Ectodermal cell (in vitro differentiated cells): ENCODE data around the gene KCNQ5.

ENCODE experiments used
- H3K27ac ChIP-seq: 2 replicates; pipeline ENCODE4 v1.7.0; 2013; ENCODE audit warnings: mild to moderate bottlenecking, low read depth, low read length; ENCODE audit not compliant: insufficient read depth, poor library complexity, severe bottlenecking
- H3K27me3 ChIP-seq: 2 replicates; pipeline ENCODE4 v1.7.0; 2013; ENCODE audit warnings: mild to moderate bottlenecking, low read length; ENCODE audit not compliant: insufficient read depth, control insufficient read depth, poor library complexity, severe bottlenecking
- H3K36me3 ChIP-seq: one replicate; pipeline ENCODE4 v1.7.0; 2013; ENCODE audit warnings: low read length; ENCODE audit not compliant: control insufficient read depth, insufficient read depth
- H3K4me1 ChIP-seq: one replicate; pipeline ENCODE4 v1.7.0; 2013; ENCODE audit warnings: low read length; ENCODE audit not compliant: control insufficient read depth, insufficient read depth
- H3K4me3 ChIP-seq: 2 replicates; pipeline ENCODE4 v1.7.0; 2013; ENCODE audit warnings: low read depth, low read length, control low read depth; ENCODE audit not compliant: insufficient read depth
- H3K9me3 ChIP-seq: 2 replicates; pipeline ENCODE4 v1.7.0; 2013; ENCODE audit warnings: mild to moderate bottlenecking, low read length, moderate library complexity; ENCODE audit not compliant: control insufficient read depth
- WGBS, 2 experiments: methylation state at CpG; one replicate each; pipeline ENCODE4 v1.1.7; 2013; ENCODE audit warnings: missing lambda C conversion rate in 2 of 2; 5-methylcytosine and 5-hydroxymethylcytosine counted together

KCNQ5 gene

DNA sequence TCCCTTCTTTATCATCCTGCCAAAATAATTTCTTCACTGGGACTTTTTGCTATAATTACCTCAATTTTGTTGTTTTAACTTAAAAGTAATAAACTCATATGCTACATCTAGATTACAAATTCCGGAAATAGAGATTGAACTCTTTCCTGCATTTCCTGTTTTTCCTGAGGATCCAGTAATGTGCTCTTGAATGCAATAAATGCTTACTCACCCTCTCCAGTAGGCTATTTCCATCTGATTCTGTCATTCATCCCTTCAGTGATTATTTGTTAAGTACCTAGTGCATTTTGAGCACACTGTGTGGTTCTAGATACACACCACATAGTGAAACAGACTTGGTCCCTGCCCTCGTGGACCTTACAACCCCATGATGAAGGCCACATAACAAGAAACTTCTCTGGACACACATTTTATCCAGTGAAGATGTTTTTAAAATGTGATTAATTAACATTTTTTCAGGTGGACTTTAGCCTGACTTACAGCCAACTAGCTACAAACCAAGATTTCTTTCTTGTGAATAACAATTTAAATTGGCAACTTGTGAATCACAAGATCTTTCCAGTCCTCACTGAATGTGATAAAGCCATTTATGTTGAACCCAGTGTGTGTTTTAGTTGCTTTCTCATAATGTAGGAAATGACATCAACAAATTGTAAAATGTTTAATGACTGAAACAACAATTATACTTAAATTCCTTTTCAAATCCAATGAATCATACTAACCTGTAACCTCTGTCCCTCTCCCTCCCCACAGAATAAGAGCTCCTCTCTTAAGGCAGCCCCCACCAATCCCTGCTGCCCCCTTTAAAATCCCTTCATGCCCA, 331.2 kb downstream of the KCNQ5 start:
- no peaks in the 10 kb centered on the region for H3K9me3 ChIP-seq
- no peak overlapping the region for H3K4me3 ChIP-seq
- H3K27me3 ChIP-seq, result no peaks in the 10 kb centered on the region
- no peaks in the 10 kb centered on the region for H3K36me3 ChIP-seq
- no peak overlapping the region for H3K27ac ChIP-seq
- 86 to 100% methylated on average over 2 of the region's 2 CpGs for WGBS, 2 experiments
- no peaks in the 10 kb centered on the region for H3K4me1 ChIP-seq

GRCh38 chr6:72953971-72954381, 332.1 kb downstream of the KCNQ5 start:
- 95 to 97% methylated on average over 3 of the region's 3 CpGs for WGBS, 2 experiments
- Histone ChIP-seq H3K27me3 (no peaks in the 10 kb centered on the region), H3K27ac (no peak overlapping the region), H3K4me1 (no peaks in the 10 kb centered on the region), H3K4me3 (no peak overlapping the region), H3K9me3 (no peaks in the 10 kb centered on the region), H3K36me3 (no peaks in the 10 kb centered on the region)

- H3K4me3 ChIP-seq, result no peak overlapping the region
- no peaks in the 10 kb centered on the region for H3K4me1 ChIP-seq
- H3K9me3 ChIP-seq, result no peaks in the 10 kb centered on the region
- 92 to 94% methylated on average over 4 of the region's 4 CpGs for WGBS, 2 experiments
- no peaks in the 10 kb centered on the region for H3K36me3 ChIP-seq
- H3K27me3 ChIP-seq, result no peaks in the 10 kb centered on the region
- no peak overlapping the region for H3K27ac ChIP-seq
Measured at GRCh38 chr6:72954716-72955115, 332.9 kb downstream of the KCNQ5 start.

DNA sequence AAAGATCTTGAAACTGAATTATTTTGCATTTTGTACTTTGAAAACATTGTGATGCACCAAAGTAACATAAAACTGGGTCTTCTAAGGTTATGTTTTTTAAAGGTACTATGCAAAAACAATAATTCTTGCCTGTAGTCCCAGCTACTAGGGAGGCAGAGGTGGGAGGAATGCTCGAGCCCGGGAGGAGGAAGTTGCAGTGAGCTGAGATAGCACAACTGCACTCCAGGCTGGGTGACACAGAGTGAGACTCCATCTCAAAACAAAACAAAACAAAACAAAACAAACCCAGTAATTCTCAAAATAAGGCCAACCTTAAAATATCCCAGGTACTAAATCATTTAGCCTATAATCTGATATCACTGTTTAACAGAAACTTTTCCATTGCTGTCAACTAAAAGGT, 333.8 kb downstream of the KCNQ5 start:
- WGBS, 2 experiments, result 79 to 80% methylated on average over 2 of the region's 2 CpGs

GRCh38 chr6:72956272-72956671, 334.4 kb downstream of the KCNQ5 start:
- no CpG with 5 or more reads among the region's 1 CpG for WGBS, 2 experiments
- no peaks in the 10 kb centered on the region for H3K27me3 ChIP-seq

More for the DNA sequence above, 333.8 kb downstream of the KCNQ5 start:
- Histone ChIP-seq H3K27ac (no peak overlapping the region), H3K4me1 (no peaks in the 10 kb centered on the region), H3K27me3 (no peaks in the 10 kb centered on the region), H3K36me3 (no peaks in the 10 kb centered on the region), H3K9me3 (no peaks in the 10 kb centered on the region), H3K4me3 (no peak overlapping the region)

GRCh38 chr6:72959821-72960220, 338.0 kb downstream of the KCNQ5 start:
- Histone ChIP-seq H3K27me3 (no peaks in the 10 kb centered on the region), H3K36me3 (no peaks in the 10 kb centered on the region), H3K9me3 (no peaks in the 10 kb centered on the region), H3K4me3 (no peak overlapping the region), H3K27ac (no peak overlapping the region), H3K4me1 (no peaks in the 10 kb centered on the region)
- WGBS, 2 experiments, result 100% methylated on average over 1 to 2 of the region's 2 CpGs

More at GRCh38 chr6:72956272-72956671, 334.4 kb downstream of the KCNQ5 start:
- no peaks in the 10 kb centered on the region for H3K9me3 ChIP-seq
- no peaks in the 10 kb centered on the region for H3K36me3 ChIP-seq
- no peak overlapping the region for H3K4me3 ChIP-seq
- no peak overlapping the region for H3K27ac ChIP-seq
- H3K4me1 ChIP-seq, result no peaks in the 10 kb centered on the region

- H3K4me3 ChIP-seq, result no peak overlapping the region
- H3K9me3 ChIP-seq, result no peaks in the 10 kb centered on the region
- H3K36me3 ChIP-seq, result no peaks in the 10 kb centered on the region
- no peak overlapping the region for H3K27ac ChIP-seq
- 67 to 87% methylated on average over 1 to 2 of the region's 2 CpGs for whole genome bisulfite sequencing, 2 experiments
- no peaks in the 10 kb centered on the region for H3K4me1 ChIP-seq
- H3K27me3 ChIP-seq, result no peaks in the 10 kb centered on the region
Measured at GRCh38 chr6:72963946-72964345, 342.1 kb downstream of the KCNQ5 start.

- H3K27ac ChIP-seq, result no peak overlapping the region
- WGBS, 2 experiments, result 92 to 100% methylated on average over 1 of the region's 1 CpG
- H3K4me3 ChIP-seq, result no peak overlapping the region
- H3K4me1 ChIP-seq, result no peaks in the 10 kb centered on the region
- H3K36me3 ChIP-seq, result no peaks in the 10 kb centered on the region
- no peaks in the 10 kb centered on the region for H3K27me3 ChIP-seq
- H3K9me3 ChIP-seq, result no peaks in the 10 kb centered on the region
Measured at GRCh38 chr6:72966628-72967280, 344.9 kb downstream of the KCNQ5 start.

DNA sequence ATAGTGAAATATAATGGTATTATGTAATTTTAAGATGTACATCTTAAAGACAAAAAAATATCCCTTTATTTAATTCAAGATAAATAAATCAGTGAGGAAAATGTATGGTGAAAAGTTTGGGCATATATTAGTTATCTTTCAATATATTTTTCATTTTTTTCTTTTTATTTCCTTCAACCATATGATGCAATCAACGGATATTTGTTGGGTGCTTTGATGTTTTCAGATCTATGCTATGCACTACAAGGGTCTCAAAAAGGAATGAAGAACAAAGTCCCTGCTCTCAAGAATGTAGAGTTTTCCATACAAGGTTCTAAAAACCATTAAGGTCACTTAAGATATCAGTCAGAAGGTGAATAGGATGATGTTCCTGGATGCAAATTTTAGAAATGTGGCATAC, 345.5 kb downstream of the KCNQ5 start:
- no peak overlapping the region for H3K4me3 ChIP-seq
- WGBS, 2 experiments, result 100% methylated on average over 1 of the region's 1 CpG
- H3K27ac ChIP-seq, result no peak overlapping the region
- no peaks in the 10 kb centered on the region for H3K27me3 ChIP-seq
- H3K9me3 ChIP-seq, result no peaks in the 10 kb centered on the region
- H3K36me3 ChIP-seq, result no peaks in the 10 kb centered on the region
- H3K4me1 ChIP-seq, result no peaks in the 10 kb centered on the region

- H3K4me3 ChIP-seq, result no peak overlapping the region
- 100% methylated on average over 1 of the region's 1 CpG for WGBS, 2 experiments
- no peak overlapping the region for H3K27ac ChIP-seq
Measured at GRCh38 chr6:72968704-72969103, 346.8 kb downstream of the KCNQ5 start.

More at GRCh38 chr6:72968704-72969103, 346.8 kb downstream of the KCNQ5 start:
- Histone ChIP-seq H3K4me1 (no peaks in the 10 kb centered on the region), H3K9me3 (no peaks in the 10 kb centered on the region), H3K27me3 (no peaks in the 10 kb centered on the region), H3K36me3 (no peaks in the 10 kb centered on the region)
